ENCODE measurements around the gene DENND6B.

Gene DENND6B

DNA sequence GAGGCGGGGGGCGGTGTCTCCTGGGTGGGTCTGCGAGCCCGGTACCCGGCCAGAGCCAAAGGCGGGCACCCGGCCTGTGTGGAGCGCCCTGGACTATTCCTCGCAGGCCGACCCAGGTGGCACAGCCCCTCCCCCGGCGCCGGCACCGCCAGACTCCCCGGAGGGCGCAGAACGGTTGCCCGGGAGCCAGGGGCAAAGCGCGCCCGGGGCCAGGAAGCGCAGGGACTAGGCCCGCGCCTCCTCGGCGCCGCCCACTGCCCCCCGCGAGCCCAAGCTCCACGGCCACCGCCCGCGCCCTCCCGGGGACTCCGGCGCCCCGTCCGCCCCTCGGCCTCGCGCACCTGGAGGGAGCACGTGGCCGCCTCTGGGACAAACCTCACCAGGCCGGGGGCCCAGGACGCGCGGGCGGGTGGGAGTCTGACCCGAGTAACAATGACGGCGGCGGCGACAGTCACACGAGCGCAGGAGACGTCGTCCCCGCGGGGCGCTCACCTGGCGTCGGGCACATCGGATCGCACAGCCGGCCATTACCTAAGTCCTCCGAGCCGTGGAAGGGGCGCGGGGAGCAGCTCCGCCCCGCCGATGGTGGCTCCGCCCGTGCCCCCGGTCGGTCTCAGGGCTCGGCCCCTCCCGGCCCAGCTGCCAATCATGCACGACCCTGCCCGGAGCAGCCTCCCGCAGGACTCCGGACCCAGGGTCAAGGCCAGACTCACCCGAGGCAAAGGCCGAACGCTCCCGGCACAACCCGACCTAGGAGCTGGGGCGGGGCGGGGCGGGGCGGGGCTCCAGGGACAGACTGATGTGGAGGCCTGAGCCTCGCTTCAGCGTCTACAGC is 26.8 kb downstream of the DENND6B start:
- H3K36me3 Mint-ChIP-seq (ENCODE audit: insufficient read depth), result no peaks in the 10 kb centered on the region
- H3K27ac Mint-ChIP-seq, result no peak overlapping the region
- DNase-seq (no peak), ATAC-seq (replicated peaks) (no peak)
- no peak overlapping the region for H3K4me3 Mint-ChIP-seq
- H3K27me3 Mint-ChIP-seq, result peaks cover 2 to 47% of the 10 kb centered on the region in 2 donors
- H3K4me1 Mint-ChIP-seq (ENCODE audit: low read depth in 2 of 2), result no peaks in the 10 kb centered on the region
- H3K9me3 Mint-ChIP-seq, result no peaks in the 10 kb centered on the region

DNA sequence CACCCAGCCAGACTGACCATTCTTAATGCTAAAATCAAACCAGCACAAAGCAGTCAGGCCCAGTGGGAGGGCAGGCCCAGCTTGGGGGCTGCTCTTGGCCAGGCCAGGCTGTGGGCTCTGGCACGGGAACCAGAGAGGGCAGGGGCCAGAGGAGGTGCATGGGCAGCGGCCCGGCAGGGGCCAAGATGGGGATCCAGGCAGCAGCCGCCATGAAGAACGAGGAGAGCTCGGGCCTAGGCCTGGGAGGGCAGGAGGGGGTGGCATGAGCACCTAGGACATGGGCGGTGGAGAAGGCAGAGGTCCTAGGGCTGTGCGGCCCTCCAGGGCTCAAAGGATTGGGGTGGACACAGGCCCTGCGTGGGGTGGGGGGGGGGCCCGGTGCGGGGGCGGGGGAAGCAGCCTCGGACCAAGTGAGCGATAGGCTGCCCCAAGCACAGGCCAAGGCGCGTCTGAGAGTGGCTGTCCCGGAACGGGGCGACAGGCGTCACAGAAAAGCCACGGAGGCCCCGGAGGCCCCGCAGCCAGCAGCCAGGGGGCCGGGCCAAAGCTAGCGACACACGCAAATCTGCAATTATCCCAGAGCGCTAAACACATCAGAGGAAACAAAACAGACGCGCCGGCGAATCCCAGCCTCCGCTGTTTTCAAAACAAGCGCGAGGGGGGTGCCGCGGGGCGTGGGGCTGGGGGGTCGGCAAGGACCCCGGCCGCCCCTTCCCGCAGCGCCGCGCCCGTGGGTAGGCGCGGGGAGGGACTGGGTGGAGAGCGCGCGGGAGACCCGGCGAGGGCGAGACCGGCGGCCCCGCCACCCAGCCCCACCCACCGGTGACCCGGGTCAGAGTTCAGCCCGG is 27.7 kb downstream of the DENND6B start:
- Mint-ChIP-seq H3K4me1 (ENCODE audit: low read depth in 2 of 2) (no peaks in the 10 kb centered on the region), H3K36me3 (ENCODE audit: insufficient read depth) (no peaks in the 10 kb centered on the region), H3K4me3 (no peak overlapping the region), H3K27ac (no peak overlapping the region), H3K27me3 (peaks cover 0 to 39% of the 10 kb centered on the region in 2 donors), H3K9me3 (no peaks in the 10 kb centered on the region)
- DNase-seq (no peak), ATAC-seq (replicated peaks) (no peak)

DNA sequence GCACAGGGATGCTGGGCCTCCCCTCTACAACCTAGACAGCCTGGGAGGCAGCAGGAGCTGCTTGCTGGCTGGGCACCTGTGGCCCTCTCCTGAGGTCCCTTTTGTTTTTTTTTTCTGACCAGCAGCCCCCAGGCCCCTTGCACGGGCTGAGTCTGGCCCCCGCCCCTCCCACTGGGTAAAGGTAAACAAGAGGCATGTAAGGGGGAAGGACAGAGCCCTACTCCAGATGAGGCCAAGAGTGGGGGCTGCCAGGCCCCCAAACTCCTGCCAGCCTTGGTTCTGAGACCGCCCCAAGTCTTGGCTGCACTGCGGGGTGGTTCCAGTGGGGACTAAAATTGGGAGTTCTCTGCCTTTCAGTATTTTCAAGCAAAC is 28.6 kb downstream of the DENND6B start:
- Mint-ChIP-seq H3K27ac (no peak overlapping the region), H3K4me3 (no peak overlapping the region), H3K36me3 (ENCODE audit: insufficient read depth) (no peaks in the 10 kb centered on the region), H3K4me1 (ENCODE audit: low read depth in 2 of 2) (no peaks in the 10 kb centered on the region), H3K9me3 (no peaks in the 10 kb centered on the region), H3K27me3 (peaks cover 0 to 30% of the 10 kb centered on the region in 2 donors)
- DNase-seq, result no peak
- no peak for ATAC-seq (replicated peaks)

DNA sequence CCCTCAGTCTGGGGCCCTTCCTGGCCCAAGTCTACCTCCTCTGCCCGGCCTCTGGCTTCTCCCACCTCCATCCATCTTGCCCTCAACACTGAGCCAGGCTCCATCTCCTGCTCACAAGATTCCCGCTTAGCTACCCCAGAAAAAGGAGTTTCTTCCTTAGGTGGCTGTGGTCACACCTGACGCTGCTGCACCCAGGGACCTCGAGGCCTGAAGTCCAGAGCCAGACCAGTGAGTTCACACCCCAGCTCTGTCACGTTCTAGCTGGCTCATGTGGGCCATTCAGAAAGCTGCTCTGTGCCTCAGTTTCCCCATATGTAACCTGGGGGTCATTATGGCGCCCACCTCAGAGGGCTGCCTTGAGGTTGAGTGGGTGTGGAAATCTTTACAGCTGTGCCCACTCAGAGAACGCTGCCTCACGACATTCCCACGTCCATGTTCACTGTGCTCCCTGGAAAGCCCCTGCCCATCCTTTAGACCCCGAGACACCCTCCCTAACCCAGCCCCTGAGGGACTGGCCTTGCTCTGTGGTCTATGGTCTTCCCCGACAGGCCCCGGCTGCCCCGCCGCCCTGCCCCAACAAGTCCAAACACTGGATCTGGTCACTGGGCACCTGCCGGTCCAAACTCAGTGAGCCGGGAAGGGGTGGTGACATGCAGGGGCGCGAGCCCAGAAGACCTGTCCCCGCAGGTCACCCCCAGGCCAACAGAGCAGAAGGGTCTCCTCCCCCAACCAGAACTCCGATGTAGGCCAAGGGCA is 29.1 kb downstream of the DENND6B start:
- Mint-ChIP-seq H3K36me3 (ENCODE audit: insufficient read depth) (no peaks in the 10 kb centered on the region), H3K4me1 (ENCODE audit: low read depth in 2 of 2) (no peaks in the 10 kb centered on the region), H3K27me3 (peaks cover 3 to 29% of the 10 kb centered on the region in 2 donors), H3K9me3 (no peaks in the 10 kb centered on the region), H3K4me3 (no peak overlapping the region), H3K27ac (no peak overlapping the region)
- ATAC-seq (replicated peaks) (no peak), DNase-seq (no peak)

DNA sequence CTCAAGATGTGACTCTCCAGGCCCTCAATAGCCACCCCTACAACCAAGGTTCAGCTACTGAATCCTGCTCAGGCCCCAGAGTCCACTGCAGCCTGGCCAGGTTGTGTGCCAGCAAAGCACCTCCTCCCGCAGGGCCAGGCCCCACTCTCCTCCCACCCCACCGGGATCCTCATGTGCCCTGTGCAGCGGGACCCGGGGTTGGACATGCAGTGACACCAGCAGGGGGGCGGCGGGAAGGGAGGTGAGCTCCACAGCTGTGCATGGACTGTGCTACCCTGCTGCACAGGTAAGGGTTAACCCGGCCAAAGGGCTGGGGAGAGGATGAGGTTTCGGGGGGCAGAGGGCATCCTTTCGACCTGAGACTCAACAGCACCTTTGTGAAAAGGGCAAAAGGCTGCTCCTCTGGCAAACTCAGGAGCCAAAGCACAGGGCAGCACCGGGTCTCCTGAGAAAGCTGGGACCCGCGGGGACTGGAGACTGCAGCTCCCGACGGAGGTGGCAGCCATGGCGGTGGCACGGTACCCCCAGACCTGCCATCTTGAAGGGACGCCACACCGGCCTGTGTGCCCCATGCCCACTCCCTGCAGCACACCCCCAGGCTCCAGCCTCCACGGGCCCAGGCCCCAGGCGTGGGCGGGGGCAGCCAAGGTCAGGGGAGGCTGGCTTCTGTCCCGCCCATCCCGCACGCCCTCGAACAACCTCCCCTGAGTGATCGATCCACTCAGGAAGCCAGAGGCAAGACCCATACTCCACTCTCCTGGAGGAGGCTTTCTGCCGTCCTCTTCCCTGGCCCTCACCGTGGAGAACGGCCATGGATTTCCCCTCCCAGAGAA is 29.9 kb downstream of the DENND6B start:
- Mint-ChIP-seq H3K27ac (no peak overlapping the region), H3K4me3 (no peak overlapping the region), H3K36me3 (ENCODE audit: insufficient read depth) (peaks cover 2% of the 10 kb centered on the region), H3K27me3 (peaks cover 8 to 33% of the 10 kb centered on the region in 2 donors), H3K9me3 (no peaks in the 10 kb centered on the region), H3K4me1 (ENCODE audit: low read depth in 2 of 2) (peaks cover 0 to 6% of the 10 kb centered on the region in 2 donors)
- ATAC-seq (replicated peaks), result no peak
- DNase-seq, result no peak

DNA sequence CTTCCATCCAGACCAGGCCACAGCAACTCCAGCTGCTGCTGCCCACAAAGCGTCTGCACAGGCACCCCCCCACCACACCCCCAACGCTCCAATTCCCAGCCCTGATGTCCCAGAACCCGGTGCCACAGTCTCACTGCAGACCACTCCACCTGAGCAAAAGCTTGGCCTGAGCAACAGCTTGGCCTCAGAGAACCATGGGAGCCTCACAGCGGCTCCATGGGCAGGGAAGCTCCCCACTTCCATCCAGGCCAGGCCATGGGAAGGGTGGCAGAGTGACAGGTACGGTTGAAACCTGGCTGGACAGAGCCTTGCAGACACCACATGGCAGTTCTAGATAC is 32.5 kb downstream of the DENND6B start:
- Mint-ChIP-seq H3K27ac (no peak overlapping the region), H3K4me3 (no peak overlapping the region), H3K4me1 (ENCODE audit: low read depth in 2 of 2) (peaks cover 0 to 6% of the 10 kb centered on the region in 2 donors), H3K27me3 (peaks cover 12 to 50% of the 10 kb centered on the region in 2 donors), H3K9me3 (no peaks in the 10 kb centered on the region), H3K36me3 (ENCODE audit: insufficient read depth) (peaks cover 3% of the 10 kb centered on the region)
- DNase-seq (no peak), ATAC-seq (replicated peaks) (no peak)

DNA sequence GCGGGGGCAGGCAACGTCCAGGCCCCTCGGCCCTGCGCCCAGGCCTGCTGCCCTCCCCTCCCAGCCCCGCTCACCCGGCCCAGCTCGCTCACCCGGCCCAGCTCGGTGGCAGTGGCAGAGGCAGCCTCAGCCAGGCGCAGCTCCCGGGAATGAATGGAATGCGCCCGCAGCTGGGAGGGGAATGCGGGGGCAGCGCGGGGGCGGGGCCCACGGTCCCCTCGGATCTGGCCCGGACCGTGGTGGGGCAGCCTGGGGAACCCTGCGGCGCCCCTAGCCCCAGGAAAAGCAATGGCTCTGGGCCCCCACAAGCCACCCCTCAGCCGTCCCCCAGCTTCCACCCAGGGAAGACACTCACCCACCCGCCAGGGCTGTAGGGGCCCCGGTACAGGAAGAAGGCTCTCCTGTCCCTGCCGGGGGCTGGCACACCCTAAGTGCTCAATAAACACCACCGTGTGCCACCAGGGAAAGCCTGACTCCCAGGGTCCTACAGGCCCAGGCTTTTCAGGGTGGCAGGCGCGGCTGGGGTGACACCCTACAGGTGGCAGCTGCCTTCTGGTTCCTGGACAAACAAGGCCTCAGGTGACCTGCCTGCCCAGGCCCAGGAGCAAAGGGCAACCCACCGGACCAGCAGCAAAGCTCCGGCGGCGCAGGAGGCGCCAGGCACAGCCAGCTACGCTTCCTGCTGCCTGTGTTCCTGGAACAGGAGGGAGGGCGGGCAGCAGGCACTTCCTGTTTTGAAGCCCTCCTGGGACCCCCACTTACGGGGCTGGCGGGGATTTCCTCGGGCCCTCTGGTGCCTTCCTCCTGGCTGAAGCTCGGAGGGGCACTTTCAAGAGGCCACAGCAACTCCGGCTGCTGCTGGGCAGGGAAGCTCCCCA is 33.1 kb downstream of the DENND6B start:
- Mint-ChIP-seq H3K36me3 (ENCODE audit: insufficient read depth) (peaks cover 3% of the 10 kb centered on the region), H3K27ac (no peak overlapping the region), H3K9me3 (no peaks in the 10 kb centered on the region), H3K4me3 (no peak overlapping the region), H3K4me1 (ENCODE audit: low read depth in 2 of 2) (peaks cover 0 to 6% of the 10 kb centered on the region in 2 donors), H3K27me3 (peaks cover 12 to 46% of the 10 kb centered on the region in 2 donors)
- DNase-seq (no peak), ATAC-seq (replicated peaks) (no peak)

DNA sequence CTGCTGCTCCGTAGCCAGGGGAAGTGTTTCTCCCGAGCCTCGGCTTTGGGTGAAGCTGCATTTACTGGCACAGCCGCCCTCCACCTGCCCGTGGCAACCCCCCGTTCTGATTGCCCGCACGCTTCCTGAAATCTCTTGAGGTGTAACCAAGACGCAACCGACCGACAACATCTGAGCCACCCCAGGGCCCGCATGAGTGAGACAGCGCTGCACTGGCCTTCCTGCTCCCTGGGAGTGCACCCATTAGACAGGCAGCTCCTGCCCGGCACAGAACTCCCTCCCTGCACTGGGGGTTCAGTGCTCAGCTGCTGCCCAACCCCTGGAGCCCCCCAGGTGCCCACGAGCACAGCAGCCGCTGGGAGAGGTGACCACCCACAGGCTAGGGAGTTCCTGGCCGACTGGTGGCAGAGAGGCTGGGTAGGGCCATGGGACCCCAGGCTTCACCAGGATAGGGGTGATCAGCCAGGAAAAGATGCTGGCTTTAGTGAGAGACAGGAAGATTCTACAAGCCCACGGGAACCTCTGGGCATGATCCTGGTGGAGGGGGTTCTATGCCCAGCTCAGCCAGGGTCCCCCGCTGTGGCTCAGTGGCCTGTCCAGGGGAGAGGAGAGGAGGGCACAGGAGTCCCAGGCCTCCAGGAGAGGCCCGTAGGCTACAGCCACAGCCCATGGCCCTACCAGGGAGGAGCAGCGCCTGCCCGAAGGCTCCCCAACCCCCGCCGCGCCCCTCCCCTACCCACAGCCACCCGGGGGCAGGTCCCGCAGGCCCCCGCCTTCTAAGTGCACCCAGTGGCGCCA is 34.0 kb downstream of the DENND6B start:
- Mint-ChIP-seq H3K4me3 (peak overlapping the region in 1 of 2 donors; percentile 1), H3K9me3 (no peaks in the 10 kb centered on the region), H3K4me1 (ENCODE audit: low read depth in 2 of 2) (peaks cover 0 to 6% of the 10 kb centered on the region in 2 donors), H3K27ac (no peak overlapping the region), H3K36me3 (ENCODE audit: insufficient read depth) (peaks cover 3% of the 10 kb centered on the region), H3K27me3 (peaks cover 12 to 38% of the 10 kb centered on the region in 2 donors)
- ATAC-seq (replicated peaks) (no peak), DNase-seq (no peak)

DNA sequence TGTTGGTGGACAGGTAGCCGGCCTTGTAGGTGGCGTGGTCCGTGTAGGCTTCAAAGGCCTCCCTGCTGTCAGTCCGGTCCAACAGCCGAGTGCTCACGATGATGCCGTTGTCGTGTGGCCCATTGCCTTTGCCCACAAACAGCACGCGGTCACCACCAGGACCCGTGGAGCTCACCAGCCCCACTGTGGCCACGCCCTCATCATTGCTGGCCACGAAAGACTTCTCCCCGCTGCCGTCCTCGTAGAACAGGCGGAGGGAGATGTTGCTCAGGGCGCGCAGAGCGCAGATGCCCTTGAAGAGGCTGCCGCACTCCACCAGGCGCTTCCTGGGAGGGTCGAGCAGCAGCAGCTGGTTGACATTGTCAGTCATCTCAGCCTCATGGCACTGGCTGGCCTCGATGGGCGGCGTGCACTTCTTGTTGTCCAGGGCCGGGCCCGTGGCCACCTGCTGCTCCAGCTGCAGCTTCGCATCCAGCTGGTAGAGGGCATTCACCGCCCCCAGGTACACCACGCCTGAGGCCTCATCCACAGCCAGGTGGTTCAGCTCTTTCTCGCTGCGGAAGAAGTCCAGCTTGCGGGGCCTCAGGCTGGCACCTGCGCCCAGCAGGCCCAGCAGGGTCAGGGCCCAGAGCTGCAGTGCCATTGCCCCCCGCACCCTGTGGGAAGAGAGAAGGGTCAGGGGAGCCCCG is 36.7 kb downstream of the DENND6B start:
- DNase-seq, result no peak
- Mint-ChIP-seq H3K36me3 (ENCODE audit: insufficient read depth) (peaks cover 3% of the 10 kb centered on the region), H3K4me3 (no peak overlapping the region), H3K27ac (no peak overlapping the region), H3K27me3 (peaks cover 12 to 29% of the 10 kb centered on the region in 2 donors), H3K9me3 (no peaks in the 10 kb centered on the region), H3K4me1 (ENCODE audit: low read depth in 2 of 2) (peaks cover 0 to 6% of the 10 kb centered on the region in 2 donors)
- no peak for ATAC-seq (replicated peaks)

DNA sequence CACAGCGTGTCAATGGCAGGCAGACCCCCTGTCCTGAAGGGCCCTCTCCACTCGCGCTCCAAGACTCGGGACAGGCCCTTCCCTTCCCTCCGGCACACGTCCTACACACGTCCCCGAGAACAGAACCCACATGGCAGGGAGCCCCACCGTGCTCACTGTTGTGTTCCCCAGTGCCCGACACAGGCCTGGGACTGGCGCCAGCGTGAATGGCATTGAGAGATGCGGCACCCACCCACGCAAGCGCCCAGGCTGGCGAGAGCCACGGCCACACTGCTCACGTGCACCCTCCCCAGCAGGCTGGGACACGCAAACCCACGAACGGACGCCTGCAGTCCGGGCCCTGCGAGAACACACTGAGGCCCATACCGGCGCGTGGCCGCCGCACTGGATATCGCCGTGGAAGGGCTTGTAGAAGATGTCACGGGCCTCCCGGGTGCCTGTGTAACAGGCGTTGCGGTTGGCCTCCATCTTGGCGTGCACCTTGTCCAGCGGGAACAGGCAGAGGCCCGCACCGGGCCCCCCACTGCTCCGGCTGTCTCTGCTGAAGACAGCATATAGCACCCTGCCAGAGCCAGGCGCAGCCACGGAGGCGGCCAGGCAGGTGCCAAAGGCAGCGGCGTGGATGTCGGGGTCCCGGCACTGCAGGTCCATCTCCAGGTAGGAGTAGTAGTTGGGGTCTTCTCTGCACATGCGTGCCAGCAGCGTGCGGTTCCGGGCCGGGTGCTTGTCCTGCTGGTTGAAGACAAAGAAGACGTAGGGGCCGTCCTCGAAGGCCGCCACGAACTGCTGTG is 37.5 kb downstream of the DENND6B start:
- DNase-seq, result no peak
- Mint-ChIP-seq H3K27me3 (peaks cover 12 to 36% of the 10 kb centered on the region in 2 donors), H3K9me3 (no peaks in the 10 kb centered on the region), H3K27ac (no peak overlapping the region), H3K4me3 (no peak overlapping the region), H3K4me1 (ENCODE audit: low read depth in 2 of 2) (peaks cover 0 to 6% of the 10 kb centered on the region in 2 donors), H3K36me3 (ENCODE audit: insufficient read depth) (peaks cover 3% of the 10 kb centered on the region)
- ATAC-seq (replicated peaks), result no peak

All from effector memory CD8-positive, alpha-beta T cell (primary cell).